HG03025 (cell line): ENCODE results near the gene MICAL3.

ENCODE experiments used
- ATAC-seq: cut with Tn5 transposase; IDR thresholded peaks from one replicate; pipeline ENCODE4 v1.9.1; 2021; ENCODE audit warnings: mild to moderate bottlenecking, moderate library complexity; ENCODE audit not compliant: unreplicated experiment, low FRiP score

Gene MICAL3

DNA sequence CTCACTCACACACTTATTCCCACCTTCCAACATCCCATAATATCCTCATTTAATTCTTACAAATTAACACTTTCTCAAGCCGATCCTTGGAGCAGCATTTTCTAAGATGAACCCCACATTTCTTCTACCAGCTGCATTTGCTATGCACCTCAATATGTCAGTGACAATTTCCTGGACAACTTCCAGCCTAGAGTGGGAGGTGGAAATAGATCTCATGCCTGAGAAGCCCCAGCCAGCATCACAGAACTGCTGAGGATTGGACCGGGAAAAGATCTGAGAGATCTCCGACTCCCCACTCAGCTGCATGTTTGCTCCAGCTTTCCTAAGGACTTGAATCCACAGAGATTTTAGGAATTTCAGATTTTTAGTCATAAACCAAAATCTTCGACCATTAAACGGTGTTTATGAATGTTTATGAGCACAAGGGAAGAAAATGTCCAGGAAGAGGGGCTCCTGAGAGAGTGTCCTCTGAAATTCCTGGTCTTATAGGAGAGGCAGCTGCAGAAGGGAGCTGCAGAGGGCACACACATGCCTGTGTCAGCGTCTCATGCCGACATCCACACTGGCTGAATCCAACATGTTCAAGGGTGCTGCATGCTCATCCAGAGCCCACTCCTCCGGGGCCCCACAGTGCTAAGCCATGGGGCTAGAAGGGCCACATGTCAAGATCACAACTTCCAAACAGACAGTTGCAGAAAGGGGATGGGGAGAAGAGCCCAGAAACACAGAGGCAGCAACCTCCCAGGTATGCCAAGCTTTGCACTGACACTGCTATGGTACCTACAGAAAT is 68.6 kb downstream of the MICAL3 start:
- ATAC-seq = no peak

DNA sequence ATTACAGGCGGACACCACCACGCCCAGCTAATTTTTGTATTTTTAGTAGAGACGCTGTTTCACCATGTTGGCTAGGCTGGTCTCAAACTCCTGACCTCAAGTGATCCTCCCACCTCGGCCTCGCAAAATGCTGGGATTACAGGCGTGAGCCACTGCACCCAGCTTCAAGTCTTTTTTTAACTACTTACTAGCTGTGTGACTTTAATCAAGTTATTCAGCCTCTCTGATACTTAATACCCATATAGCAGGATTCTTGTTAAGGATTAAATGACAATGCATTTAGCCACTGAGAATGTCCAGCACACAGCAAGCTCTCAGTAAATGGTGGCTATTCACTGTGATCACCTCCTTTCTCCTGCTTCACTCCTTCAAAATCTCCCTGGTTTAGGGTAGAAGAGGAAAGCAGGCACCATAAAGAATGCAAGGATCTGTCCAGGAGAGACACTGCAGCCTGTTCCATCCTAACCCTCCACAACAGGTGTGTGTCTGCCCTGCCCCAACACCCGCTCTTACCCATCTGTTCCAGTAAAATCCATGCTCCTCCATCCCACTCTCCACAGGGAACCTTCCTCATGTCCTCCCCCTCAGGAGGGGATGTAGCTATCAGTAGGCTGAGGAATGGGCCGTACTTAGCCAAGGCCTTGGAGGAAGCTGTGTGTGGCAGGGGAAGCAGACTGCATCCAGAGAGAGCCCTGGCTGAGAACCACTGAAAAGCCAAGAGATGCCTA is 69.3 kb downstream of the MICAL3 start:
- no peak for ATAC-seq

DNA sequence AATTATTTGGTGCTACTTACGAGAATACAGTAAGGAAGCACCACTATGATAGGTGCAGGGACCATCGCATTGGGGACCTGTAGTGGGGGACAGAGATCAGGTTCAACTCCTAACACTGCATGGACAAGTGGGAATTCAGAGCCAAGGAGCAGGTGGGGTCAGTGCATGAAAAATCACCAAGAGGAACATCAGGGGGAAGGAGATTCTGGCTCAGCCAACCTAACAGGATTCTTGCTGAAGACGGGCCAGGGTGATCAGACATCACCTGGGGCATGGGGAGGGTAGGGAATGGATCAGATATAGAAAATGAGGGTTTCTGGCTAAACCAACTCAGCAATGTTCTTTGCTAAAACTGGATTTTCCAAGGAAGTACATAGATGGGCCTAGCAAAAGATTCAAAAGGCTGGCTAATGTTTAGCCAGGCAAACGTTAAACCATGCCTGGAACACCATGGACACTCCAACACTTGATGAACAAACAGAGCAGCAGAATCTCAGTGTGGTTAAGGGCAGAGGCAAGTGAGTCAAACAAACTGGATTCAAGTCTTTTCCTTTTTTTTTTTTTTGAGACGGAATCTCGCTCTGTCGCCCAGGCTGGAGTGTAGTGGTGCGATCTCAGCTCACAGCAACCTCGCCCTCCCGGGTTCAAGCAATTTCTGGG is 70.0 kb downstream of the MICAL3 start:
- no peak for ATAC-seq

DNA sequence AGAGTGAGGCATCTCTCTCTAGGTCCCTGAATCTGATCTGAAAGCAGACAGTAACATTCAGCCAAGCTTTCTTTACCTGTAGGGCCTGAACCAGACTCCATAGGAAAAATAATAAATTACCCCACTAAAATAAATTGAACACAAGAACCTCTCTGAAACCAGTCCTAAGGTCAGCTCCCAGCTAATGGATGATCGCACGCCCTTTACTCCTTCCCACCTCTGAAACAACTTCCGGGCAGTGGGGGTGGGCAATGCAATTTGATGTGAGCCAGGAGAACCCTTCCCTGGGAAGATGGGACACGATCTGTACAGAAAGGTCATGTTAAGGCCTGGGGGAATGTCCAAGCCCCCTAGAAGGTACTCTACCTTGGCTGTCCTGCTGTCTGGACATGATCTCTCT is 71.2 kb downstream of the MICAL3 start:
- ATAC-seq = no peak

DNA sequence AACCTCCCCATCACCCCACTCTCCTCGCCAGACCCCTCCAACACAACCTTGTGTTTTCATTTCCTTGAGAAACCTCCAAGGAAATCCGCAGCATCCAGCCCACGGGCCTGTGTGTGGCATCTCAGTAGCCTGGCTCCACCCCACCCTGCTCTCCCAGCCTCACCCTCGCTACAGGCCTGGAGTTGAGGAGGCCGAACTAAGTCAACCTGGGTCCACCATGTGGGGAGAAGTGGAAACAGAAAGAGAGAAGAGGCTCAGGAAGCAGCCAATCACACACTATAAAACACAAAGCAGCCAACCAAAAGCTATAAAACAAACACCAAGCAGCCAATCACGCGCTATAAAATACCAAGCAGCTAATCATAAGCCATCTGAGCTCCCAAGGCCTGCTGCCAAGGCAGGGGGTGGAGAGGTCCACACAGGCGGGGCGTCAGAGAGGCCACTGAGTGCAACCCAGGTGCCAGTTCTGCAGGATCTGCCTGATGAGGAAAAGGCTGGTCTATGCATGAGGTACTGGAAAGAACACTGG is 72.0 kb downstream of the MICAL3 start:
- ATAC-seq = no peak

DNA sequence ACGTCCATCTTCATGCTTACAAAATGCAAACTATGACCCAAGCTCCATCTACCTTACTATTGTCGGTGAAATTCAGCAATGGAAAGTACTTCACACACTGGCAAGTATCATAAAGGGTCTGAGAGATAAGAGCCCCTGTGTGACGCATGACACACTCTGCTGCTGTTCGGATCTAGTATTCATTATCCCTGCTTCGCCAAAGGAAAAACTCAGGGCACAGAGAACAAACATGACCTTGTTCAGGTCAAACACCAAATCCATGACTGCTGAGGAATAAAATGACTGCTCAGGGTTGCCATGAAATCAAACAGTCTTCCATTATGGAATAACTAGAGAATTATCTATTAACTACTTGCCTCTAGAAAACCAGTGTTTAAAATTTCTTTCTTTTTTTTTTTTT is 73.0 kb downstream of the MICAL3 start:
- ATAC-seq = no peak

DNA sequence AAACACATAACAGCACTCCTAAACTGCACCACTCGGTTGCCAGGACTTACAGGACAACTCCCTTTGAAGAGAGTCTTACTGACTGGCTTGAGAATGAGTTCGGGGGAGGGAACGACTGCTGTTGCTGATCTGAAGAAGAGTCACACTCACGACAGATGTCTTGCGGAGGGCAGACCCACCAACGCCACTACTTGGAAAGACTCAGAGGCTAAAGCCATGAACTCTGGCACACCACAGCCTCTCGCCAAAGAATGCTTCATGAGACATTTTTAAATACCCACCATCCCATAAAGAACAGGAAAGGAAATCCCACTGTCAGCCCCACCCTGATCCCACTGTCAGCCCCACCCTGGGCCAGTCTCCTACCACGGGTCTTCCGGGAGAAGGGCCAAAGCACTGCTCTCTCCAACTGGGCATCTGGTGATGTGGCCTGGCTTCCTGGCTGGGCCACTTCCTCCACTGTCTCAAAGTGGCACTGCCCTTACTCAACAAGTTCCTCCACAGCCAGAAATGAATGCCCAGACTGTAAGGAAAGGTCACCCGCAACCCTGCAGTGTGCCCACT is 73.6 kb downstream of the MICAL3 start:
- no peak for ATAC-seq

DNA sequence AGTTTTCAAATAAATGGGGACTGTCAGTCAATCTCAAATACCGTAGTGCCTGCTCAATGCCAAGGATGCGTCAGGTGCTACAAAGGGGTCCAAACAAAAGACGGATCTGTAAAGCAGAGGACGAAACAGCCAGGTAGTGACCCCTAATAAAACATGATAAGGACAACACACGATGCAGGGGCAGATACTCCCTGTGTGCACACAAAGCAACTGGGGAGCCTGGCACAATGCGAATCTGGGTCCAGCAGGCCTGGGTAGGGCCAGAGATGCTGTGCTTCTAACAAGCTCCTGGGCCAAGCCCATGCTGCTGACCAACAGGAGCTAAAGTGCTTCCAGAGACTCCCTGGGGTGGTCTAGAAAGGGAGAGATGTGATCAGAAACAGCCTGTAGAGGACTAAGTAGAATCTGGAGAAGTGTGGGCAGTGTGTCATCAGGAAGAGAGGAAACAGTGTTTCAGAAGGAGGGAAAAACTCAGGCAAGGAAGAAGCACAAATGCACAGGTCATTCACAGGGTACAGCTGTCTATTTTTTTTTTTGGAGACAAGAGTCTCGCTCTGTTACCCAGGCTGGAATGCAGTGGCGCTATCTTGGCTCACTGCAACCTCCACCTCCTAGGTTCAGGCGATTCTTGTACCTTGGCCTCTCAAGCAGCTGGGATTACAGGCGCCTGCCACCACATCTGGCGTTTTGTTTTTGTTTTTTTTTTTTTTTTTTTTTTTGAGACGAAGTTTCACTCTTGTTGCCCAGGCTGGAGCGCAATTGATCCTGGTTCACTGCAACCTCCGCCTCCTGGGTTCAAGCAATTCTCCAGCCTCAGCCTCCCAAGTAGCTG is 74.5 kb downstream of the MICAL3 start:
- ATAC-seq = no peak

DNA sequence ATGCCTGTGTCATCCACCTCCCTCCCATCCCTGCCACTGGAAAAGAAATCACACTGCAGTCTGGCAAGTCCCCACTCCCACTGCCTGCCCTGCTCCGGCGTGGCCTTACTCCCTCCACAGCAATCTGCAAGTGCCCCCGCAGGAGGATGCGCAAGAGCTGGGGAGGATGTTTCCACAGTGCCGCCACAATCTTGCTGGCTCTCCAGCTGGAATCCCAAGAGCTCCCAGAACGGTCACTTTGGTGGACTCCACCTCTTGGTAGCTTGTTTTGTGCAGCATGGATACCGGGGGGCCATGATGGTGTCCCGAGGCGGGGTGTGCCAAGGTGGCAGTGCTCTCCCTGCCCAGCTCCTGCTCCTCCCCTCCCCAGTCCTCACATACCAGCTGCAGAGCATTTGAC is 76.3 kb downstream of the MICAL3 start:
- ATAC-seq = no peak

DNA sequence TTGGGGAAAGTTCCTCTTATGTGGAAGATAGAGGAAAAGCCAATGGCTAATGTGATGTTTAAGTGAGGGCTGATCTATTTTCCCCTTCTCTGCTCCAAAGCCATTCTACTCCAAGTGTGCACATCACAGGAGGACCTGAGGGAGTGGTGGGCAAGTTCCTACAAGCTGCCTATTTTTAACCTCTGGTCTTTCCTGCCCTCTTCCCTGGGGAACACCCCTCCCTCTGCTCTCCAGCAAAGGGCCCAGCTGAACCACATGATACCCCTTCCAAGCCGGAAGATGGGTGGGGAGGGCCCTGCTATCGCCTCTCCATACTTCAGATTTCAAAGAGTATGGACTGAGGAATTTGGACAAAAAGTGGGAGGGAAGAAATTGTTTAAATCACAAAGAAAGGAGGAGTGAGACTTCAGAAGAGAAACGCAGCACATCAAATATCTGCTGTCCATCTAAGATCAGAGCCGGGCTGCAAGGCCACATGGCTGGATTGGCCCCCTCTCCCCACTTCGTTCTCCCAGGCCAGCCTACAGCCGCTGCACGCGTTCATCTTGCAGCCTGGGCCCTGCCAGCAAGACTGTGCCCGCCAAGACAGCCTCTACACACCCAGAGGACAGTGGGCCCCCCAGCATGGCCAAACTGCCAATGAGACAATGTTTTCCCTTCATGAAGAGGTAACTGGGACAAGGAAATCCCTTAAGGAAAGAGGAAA is 77.5 kb downstream of the MICAL3 start:
- no peak for ATAC-seq

DNA sequence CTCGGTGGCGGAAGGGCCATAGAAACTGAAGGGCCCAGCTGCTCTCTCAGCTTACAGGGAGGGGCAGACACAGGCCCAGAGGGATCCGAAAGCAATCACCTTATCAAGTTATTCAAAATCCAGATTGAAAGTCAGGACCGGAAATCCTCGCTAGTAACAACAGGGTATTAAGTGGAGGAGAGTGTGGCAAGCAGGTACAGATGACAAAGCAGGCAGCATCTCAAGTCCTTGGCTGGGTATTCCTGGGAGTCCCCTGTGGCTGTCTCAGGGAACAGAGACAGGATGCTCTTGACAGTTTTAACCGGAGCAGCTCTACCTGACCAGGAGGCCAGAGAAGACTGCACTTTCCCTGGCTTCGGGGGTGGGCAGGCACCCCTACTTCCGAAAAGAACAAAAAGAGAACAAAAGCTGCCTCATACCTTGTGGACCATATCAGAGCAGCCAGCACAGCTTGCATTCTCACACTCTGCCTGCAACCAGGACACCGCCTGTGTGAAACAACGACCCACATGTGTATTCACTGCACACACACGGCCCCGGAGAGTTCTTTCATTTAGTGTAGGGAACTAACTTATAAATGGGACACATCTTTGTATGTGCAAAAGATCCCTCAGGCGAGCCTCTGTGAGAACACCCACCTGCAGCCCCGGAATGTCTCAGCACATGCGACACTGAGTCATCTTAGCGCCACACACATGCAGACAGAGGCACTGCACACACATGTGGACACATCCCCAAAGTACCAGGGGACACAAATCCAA is 78.3 kb downstream of the MICAL3 start:
- no peak for ATAC-seq

DNA sequence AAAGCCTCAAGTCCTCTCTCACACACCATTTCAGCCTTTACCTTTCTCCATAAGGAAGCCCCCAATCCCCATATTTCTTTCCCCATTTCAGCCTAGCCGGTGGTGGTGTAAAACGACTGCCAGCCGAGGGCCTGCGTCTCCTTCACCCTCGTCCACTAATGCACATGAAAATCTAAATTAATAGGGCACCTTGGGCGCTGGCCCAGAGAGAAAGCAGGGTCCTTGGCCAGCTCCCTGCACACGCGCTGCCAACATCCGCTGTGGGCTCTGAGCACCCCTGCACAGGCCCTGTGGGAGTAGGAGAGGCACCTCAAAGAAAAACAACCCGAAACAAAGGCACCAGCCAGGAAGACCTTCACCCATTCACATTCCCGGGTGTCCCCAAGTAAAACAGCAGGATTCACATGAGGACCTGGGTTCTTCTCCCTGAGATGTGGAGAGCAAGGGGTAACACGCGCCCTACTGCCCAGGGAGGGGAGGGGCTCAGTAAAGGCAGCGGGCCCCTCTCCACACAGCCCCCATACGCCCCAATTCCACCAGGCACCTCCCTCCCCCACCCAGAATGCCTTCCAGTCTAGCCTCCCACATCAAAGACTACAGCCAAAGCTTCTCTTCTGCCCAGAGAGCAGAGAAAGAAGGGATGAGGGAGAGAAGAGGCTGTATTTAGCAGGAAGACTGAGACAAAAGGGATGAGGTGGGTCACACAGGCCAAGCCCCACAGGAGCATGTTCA is 79.0 kb downstream of the MICAL3 start:
- ATAC-seq = no peak

DNA sequence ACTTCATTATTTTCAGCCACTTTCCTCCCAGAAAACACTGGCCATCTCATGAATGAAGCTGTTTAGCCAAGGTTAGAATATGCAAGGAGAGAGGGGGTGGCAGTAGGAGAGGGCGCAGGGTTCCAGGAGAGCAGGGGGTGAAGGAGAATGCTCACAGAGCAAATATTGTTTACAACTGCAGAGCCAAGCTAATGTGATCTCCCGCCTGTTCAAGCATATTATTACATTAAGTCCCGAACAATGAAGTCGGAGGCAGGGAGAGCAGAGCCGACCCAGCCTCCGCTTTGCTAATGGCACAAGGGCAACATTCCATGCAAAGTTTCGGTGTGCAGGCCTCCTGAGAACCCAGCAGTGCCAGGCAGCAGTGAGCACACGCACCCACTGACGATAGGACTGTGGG is 80.1 kb downstream of the MICAL3 start:
- no peak for ATAC-seq

DNA sequence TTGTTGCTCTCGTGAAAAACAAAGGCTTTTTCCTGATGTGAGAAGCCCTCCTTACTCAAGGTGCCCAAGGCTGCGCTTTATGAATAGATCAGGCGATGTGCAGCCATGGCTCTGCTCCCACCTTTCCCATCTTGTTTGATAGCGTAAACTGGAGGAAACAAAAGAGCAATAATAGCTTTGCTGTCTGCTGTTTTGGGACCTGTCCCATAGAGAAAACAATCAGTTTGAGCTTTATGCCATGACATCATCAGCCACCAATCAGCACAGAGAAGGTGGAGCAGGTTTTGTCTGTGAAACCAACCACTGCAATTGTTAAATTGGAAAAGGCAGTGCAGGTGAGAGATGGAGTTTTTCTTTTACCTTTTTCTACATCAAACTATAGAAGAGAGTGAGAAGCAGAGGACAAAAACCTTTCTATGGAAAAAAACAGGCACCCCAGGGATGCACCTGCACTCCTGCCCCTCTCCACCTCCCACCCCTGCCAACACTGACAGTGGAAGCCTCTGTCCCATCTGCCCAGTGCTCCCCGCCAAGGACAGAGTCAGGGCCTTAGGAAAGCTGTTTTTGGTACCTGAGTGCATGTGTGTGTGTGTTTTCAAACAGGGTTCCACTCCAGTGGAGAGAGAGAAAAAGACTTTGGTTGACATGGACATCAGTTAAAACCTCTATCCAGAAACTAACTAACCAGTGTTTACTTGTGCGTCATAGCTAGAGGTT is 80.7 kb downstream of the MICAL3 start:
- no peak for ATAC-seq

DNA sequence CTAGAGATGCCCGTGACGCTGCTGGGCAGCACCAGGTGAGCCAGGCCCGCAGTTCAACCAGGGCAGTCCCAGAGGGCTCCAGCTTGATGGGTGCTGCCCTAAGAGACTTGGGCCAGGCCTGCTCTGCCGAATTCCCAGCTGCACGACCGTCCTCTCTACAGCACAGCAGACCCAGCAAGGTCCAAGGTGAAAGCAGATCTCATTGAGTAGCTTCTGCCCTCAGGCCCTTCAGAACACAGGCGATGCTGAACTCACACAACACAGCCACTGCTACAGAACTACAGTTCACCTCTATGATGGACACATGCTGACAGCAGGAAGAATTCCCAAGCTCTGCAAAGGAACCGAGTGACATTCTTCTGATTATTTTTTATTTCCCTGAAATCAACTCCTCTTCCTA is 81.6 kb downstream of the MICAL3 start:
- no peak for ATAC-seq

DNA sequence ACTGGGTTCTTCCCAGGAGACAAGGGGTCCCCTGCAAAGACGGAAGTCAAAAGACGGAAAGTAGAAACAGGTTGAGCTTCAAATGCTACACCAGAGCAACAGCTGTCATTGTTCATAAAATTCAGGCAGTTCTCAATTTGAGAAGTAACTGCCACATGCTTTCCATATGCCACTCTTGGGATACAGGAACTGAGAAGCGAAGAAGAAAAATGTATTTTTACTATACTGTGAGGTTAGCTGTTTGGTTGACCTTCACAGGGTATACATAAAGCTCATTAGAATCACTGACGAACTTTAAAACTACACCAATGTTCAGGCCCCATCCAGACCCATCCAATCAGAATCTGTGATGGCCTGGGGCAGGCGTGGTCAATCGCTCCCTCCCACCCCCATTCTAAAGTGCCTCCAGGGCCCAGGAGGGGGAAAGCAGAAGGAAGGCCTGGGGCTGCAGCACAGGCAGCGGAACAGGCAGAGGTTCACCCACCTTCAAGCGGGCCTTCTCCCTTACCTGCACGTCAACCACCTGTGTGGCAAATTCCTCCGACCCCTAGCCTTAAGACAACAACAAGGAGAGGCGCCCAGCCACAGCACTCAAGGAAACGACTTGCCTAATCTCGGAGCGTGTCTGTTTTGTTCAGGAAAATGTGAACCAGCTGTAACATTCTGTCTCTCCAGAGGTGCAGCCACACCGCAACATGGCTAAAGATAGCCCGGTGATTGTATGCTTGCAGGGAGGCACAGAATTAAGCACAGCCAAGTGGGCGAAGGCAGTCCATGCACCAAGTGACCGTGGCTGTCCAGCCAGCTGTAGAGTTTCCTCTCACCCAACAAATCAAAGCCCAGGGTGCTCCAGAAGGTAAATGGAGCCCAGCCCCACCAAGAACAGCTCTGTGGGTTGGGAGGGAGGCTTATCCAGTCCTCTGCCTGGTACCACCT is 82.6 kb downstream of the MICAL3 start:
- ATAC-seq = no peak
